Type B pancreatic cell (in vitro differentiated cells): ENCODE data around the gene ENTPD2. TPM values are rescaled to one million over a fixed set of nuclear protein-coding genes. Genes with fewer than 3 reads are reported as not detected.

Source experiments
- DNase-seq: peaks from one replicate; pipeline ENCODE4 v3.0.0; 2021; ENCODE audit warnings: mixed read lengths; ENCODE audit not compliant: unreplicated experiment; ENCODE audit errors: extremely low spot score
- H3K27ac Mint-ChIP-seq: 2 replicates; pipeline ENCODE4 v1.8.0; 2021; ENCODE audit warnings: mild to moderate bottlenecking, mixed read lengths
- H3K27me3 Mint-ChIP-seq: 2 replicates; pipeline ENCODE4 v1.8.0; 2021; ENCODE audit warnings: mixed read lengths
- H3K36me3 Mint-ChIP-seq: 2 replicates; pipeline ENCODE4 v1.8.0; 2021; ENCODE audit warnings: mixed read lengths
- H3K4me1 Mint-ChIP-seq: one replicate; pipeline ENCODE4 v1.8.0; 2021; ENCODE audit warnings: mixed read lengths; ENCODE audit not compliant: unreplicated experiment
- H3K4me3 Mint-ChIP-seq: 2 replicates; pipeline ENCODE4 v1.8.0; 2021; ENCODE audit warnings: mild to moderate bottlenecking, mixed read lengths
- H3K9me3 Mint-ChIP-seq: 2 replicates; pipeline ENCODE4 v1.8.0; 2021; ENCODE audit warnings: mixed read lengths
- CTCF ChIP-seq: fragments of 200-600 bp; sonication (generic); conservative IDR thresholded peaks from 2 replicates; pipeline ENCODE4 v1.5.0; 2021; ENCODE audit warnings: antibody characterized with exemption, mild to moderate bottlenecking
- total RNA-seq: library from RNA; stranded (reverse); gene quantifications from 2 replicates; pipeline ENCODE4 v1.2.1, GENCODE V29; 2021; ENCODE audit warnings: low replicate concordance

ENTPD2 gene
- total RNA-seq, 1 donor from 2014 or later: 3.3 TPM

- no peak within 1 kb of the TSS for H3K27ac Mint-ChIP-seq
- TF ChIP-seq CTCF: no peak
- no peak within 1 kb of the TSS for H3K4me3 Mint-ChIP-seq
- no peak for DNase-seq
- H3K36me3 Mint-ChIP-seq: no peaks in the 10 kb centered on the region
- no peaks in the 10 kb centered on the region for H3K9me3 Mint-ChIP-seq
- no peaks in the 10 kb centered on the region for H3K4me1 Mint-ChIP-seq
- no peaks in the 10 kb centered on the region for H3K27me3 Mint-ChIP-seq
These were observed 21.8 kb downstream of the ENTPD2 start, which contains the start of gene FUT7 for GRCh38 chr9:137031904-137032640. TSS of gene FUT7 (minus strand) at chr9:137032088. CDS start at chr9:137031991, 97 bp downstream.

GRCh38 chr9:137030538-137031527 is 23.0 kb downstream of the ENTPD2 start:
- Mint-ChIP-seq H3K9me3 (no peaks in the 10 kb centered on the region), H3K4me1 (no peaks in the 10 kb centered on the region), H3K27me3 (no peaks in the 10 kb centered on the region), H3K4me3 (no peak overlapping the region), H3K36me3 (no peaks in the 10 kb centered on the region), H3K27ac (no peak overlapping the region)
- TF ChIP-seq CTCF: no peak
- DNase-seq: no peak

- no peak for TF ChIP-seq CTCF
- Mint-ChIP-seq H3K4me1 (no peaks in the 10 kb centered on the region), H3K4me3 (no peak overlapping the region), H3K36me3 (no peaks in the 10 kb centered on the region), H3K27me3 (no peaks in the 10 kb centered on the region), H3K9me3 (no peaks in the 10 kb centered on the region), H3K27ac (no peak overlapping the region)
- no peak for DNase-seq
These were observed 23.9 kb downstream of the ENTPD2 start for GRCh38 chr9:137030006-137030405.

- peak; percentile 91 for TF ChIP-seq CTCF
- DNase-seq: peak; percentile 87
- no peaks in the 10 kb centered on the region for H3K27me3 Mint-ChIP-seq
- H3K4me1 Mint-ChIP-seq: no peaks in the 10 kb centered on the region
- peak overlapping the region; percentile 70 for H3K27ac Mint-ChIP-seq
- peak overlapping the region; percentile 80 for H3K4me3 Mint-ChIP-seq
- H3K9me3 Mint-ChIP-seq: no peaks in the 10 kb centered on the region
- H3K36me3 Mint-ChIP-seq: no peaks in the 10 kb centered on the region
These were observed 24.6 kb downstream of the ENTPD2 start for GRCh38 chr9:137029058-137029936.
